IPS-NIHi7 (cell line): Measurements from ENCODE around the gene SERPINB10.
A peak's percentile ranks its signal among the peaks of the same experiment; 100 is the strongest.
"Not testable (repeated sequence)": the region's sequence is repeated elsewhere in the genome, so short reads cannot be mapped to it uniquely, and the experiment has no call there.

ENCODE experiments used
- DNase-seq: peaks from one replicate; pipeline ENCODE4 v3.0.0; 2012; ENCODE audit warnings: mixed read lengths; ENCODE audit errors: extremely low spot score

SERPINB10 gene

DNA sequence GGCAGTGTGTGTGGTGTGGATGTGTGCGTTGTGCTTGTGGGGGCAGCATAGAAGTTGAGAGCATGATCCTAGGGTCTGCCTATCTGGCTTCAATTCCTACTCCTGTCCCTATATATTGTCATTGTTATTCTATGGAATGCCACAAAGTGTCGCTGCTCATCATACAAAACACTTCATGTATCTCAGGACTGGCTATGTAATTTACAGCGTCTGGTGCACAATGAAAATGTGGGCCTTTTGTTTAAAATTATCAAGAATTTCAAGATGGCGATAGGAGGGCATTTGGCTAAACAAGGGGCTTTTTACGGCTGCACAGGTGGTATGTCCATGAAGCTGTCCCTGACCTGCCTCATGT lies 16.8 kb upstream of the SERPINB10 start:
- DNase-seq, result no peak

DNA sequence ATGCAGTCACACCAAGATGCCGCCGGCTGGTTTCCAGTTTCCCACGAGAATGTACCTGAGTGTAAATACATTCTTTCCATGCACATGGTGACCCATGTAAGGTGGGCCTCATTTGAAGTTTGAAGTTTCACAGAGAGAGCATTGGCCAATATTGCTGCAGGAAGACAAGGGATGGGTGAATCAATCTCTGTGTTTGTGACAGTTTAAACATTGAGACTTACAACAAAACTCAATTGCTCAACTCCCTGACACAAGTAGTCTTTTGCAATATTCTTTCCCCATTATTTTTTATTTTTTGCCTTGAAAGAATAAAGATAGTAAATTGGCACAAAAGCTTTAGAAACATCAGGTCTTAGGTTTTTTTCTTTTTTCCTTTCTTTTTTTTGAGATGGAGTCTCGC lies 15.2 kb upstream of the SERPINB10 start:
- no peak for DNase-seq

DNA sequence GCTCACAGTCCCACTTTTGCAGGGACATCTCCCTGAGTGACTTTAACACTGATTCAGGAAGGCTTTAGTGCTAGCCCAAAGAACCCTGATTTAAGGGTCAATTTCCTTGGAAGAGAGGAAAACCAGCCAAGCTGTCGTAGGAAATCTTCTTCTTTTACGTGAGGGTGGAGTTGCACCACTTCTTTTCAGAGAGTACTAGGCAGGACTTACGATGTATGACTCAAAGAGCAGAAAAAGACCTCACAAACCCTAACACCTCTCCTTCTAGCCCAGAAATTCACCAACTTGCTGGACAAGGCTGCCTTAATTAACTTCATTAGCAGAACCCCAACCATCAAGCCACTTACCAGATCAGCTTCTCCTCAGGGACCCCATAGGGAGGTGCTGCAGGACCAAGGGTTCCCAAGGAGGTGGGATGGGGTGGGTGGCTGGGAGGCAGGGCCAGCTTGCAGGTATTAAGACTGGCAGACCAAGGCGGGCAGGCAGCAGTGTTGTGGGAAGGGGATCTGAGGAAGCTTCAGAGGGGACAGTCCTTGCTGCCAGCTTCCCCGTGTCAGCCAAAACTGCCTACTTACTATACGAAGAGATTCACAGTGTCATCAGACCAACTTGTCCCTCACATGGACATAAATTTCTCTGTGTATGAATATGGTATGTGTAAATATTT lies 13.5 kb upstream of the SERPINB10 start:
- DNase-seq, result no peak

DNA sequence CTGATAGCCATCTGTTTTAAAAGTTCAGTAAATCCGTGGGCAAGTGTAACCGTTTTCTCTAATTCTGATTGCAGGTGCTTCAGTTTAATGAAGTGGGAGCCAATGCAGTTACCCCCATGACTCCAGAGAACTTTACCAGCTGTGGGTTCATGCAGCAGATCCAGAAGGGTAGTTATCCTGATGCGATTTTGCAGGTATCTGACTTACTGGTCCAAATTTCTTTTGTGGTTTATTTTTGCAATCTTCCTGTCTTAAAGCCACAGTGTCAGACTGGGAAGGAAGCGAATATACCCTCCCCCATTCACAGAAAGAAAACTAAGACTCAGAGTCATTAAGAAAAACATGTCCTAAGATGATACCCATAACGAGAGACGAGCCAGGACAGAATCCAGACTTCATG lies 12.6 kb upstream of the SERPINB10 start:
- DNase-seq, result no peak

DNA sequence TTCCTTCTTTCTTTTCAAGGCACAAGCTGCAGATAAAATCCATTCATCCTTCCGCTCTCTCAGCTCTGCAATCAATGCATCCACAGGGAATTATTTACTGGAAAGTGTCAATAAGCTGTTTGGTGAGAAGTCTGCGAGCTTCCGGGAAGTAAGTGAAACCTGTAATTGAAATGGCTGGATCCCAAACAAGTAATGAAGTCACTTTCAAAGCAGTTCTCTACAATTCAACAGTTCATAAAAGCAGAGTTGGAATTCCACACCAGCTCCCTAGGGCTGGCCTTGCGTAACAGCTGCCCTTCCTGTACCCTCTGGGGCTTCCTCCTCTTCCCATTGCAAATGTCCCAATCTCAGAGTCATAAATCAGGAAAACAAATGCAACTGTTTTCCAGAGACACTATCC lies 10.7 kb upstream of the SERPINB10 start:
- DNase-seq, result no peak

DNA sequence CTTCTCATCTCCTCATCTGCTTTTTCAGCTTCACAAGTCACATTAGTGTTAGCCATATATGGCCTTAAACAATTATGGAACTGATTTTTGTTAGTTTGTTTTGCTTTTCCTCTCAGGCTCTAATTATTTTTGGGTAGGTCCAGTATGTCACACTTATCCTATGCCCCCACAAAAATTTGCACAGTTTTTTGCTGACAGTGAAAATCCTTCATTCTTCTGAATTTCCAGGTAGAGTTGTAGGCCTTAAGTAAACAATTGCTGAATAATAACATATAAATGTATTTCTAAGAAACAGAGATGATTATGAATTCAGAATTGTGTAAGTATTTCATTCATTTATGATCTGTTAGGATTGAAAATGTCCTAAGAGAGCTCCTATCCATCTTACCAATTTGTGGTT lies 8.6 kb upstream of the SERPINB10 start:
- no peak for DNase-seq

DNA sequence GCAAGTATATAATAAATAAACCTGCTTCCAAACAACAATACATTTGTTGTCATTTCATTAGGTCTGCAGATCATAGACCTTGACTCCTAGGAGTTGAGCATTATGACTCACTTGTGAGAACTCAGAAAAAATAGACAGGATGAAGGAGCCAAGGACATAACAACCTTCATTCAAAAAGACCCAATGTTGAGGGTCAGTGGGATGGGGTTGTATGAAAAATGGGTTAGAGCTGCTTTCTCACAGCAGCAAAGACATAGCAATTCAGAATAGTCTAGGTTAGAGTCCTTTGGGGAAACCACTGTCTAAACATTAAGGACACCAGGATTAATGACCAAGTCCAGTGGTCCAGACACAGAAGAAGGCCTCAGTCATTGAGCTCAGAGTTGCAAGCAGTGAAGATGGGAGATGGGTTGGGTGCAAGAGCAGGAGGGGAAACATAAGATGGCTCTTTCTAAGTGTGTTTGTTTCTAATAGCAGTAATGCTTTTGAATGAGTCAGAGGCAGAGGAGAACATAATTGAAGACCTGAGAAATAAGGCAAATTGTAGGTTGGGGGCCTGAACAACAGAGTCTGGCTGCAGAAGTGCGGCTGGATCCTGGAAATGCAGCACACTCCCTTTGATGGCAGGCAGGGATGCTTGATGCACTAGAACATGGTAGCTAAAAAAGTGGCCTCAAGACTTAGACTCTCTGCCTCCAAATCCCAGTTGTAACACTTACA lies 3.7 kb upstream of the SERPINB10 start:
- DNase-seq, result no peak

DNA sequence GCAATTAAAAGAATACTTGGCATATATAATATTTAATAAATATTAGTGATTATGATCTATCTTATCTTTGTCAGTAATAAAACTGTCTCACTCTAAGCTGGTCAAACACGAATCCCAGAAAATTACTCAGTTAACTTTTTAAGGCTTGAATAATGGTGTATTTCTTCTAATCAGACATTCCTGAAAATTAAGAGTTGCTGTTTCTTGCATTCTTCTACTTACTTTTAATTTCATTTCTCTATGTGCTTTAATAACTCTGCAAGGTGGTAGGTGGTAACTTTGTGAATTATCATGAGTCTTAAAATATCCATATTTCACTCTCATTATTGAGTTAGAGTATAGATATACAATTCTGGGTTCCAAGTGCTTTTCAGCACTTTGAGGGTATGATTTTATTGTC lies 3.1 kb upstream of the SERPINB10 start:
- DNase-seq, result no peak

DNA sequence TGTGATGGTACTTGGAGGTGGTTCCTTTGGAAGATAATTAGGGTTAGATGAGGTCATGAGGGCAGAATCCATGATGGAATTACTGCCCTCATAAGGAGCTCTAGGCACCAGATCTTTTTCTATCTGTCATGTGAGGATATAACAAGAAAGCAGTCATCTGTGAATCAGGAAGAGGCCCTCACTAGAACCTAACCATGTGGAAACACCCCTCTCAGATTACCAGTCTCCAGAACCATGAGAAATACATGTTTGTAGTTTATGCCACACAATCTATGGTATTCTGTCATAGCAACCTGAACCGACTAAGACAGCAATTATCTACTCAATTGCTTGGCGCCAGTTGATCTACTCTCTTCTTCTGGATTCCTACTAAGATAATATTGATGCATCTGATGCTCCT lies 2.4 kb upstream of the SERPINB10 start:
- DNase-seq, result no peak

DNA sequence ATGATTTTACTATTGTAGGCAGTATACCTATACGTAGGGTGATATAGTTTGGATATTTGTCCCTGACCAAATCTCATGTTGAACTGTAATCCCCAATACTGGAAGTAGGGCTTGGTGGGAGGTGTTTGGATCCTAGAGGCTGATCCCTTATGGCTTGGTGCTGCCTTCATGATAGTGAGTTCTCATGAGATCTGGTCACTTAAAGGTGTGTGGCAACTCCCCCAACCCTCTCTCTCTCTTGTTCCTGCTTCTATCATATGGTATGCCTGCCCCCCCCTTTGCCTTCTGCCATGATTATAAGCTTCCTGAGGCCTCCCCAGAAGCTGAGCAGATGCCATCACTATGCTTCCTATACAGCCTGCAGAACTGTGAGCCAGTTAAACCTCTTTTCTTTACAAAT lies 1.7 kb upstream of the SERPINB10 start:
- DNase-seq, result no peak

DNA sequence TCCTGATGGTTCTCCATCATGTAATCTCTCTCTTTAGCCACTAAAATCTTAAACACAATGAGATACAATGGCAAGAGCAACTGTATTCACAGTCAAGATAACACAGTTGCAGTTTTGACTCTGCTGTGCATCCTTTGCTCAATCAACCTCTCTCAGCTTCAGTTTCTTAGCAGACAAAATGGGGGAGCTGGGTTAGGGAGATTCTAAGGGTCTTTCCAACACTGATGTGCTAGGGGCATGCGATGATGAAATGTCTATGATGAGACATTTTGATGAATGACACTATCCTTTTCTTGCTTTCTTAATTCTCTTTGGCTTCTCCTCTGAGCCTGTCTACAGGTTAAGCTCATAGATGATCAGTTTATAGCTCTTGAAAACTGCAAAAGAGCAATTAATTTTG lies 1.1 kb downstream of the SERPINB10 start:
- no peak for DNase-seq

DNA sequence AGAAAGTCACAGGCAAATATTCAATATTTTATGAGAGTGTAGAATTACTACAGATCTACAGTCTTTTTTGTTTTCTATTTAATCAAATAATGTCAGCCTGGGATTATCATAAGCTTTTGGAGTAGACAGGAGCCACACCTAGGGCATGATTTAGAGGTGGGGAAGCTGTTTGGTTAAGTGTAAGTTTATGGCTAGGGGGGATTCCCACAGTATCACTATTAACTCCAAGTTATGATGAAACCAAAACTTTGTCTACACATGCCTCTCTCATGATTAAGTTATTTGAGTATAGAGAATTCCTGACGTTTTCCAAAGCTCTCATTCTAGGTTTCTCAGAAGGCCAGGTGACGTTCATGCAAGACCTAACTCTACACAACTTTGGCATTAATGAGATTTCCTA lies 2.1 kb downstream of the SERPINB10 start:
- DNase-seq, result no peak

DNA sequence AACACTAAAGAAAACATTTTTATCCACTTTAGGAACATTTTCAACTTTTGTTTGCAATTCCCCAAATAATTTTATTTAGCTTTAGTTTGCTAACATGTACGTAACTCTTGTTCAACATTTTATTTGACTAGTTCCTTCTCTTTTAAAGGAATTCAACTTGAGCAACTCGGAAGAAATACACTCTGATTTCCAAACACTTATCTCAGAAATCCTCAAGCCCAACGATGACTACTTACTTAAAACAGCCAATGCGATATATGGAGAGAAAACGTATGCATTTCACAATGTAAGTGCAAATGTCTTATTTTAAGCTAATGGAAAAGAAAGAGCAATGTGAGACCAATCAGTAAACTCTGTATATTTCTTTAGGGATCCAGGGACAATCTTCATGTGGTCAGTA lies 10.1 kb downstream of the SERPINB10 start:
- no peak for DNase-seq

DNA sequence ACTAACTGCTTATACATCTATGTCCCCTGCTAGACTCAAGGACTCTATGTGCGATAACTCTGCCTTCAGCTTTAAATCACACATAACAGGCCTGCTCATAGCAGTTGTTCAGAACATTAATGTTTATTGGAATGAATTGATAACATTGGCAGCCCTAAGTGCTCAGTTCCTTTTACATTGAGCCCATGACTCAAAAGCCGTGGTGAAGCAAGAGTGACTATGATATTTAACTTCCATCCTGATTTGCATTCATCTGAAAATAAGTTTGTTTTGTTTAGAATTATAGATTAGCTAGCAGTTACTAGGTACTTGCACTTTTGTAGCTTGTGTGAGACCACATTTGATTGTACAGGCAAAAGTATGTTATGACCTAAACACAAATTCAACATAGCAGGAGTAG lies 14.3 kb downstream of the SERPINB10 start:
- no peak for DNase-seq

DNA sequence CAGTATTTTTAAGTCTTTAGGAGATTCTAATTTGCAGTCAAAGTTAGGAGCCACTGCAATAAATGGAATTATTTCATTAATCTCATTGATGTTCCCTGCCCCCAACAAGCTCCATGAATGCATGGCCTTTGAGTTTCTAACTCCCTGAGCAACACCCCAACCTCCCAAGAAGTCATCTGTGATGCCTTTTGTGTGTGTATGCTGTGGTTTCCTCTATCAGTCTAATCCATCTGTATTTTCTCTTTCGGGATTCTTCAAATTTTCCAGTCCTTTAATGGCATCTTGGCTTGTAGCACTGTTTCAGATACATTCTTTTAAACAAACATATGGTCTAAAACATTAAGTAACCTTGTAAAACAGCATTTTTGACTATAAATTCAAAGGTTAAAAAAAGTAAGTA lies 16.8 kb downstream of the SERPINB10 start:
- DNase-seq, result no peak

DNA sequence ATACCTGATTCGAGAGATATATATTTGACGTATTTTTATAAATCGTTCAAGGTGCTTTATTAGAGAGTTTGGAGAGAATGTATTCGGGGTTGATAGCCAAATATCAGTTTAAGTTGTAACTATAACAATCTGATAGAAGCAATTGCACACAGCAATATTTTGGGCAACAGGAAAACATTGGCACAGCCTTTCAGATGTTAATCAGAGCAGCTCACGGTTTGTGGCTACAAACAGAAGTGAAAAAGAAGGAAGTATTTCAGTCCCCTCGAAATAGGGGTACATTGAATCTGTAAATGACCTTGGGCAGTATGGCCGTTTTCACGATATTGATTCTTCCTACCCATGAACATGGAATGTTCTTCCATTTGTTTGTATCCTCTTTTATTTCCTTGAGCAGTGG lies 20.6 kb downstream of the SERPINB10 start:
- no peak for DNase-seq

DNA sequence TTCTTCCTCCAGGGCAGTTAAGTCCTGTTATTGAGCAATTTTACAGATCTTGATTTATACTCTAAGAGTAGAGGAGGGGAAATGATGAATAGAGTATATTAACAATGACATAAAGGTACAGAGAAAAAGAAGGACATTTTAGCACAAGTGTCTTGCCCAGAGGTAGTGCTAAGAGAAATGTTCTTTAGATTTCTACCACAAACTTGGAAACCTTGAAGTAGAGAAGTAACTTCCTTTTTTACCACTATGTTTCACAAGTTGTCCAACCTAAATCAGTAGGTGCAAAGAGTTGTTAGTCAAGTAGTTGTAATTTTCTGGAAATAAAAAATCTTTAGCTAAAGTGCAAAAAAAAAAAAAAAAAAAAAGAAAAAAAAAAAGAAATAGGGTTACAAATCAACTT lies 21.6 kb downstream of the SERPINB10 start:
- DNase-seq, result not testable (repeated sequence)

DNA sequence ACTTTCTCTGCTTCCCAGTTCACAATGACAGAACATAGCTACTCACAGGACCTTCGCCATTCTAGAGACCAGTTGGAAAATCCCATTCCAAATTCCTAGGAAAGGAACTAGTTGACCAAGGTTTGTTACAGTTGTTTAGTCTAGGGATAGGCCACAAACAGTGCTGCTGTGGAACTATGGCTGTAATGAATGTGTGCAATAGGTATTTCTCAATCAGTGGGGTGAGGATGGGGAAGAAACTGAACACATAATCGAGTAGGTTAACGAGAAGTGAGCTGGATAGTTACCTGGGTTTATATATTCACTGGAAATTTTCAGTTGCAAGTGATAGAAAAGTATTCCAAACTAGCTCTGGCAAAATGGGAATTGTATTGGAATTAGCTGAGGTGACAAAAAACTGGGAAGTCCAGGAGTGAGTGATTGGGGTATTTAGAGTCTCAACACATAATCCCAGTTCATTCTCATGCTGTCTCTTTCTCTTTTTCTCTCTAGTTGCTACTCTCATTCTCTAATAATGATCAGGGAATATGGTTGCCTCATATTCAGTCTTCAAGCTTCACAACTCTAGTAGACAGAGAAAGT lies 23.1 kb downstream of the SERPINB10 start:
- no peak for DNase-seq

DNA sequence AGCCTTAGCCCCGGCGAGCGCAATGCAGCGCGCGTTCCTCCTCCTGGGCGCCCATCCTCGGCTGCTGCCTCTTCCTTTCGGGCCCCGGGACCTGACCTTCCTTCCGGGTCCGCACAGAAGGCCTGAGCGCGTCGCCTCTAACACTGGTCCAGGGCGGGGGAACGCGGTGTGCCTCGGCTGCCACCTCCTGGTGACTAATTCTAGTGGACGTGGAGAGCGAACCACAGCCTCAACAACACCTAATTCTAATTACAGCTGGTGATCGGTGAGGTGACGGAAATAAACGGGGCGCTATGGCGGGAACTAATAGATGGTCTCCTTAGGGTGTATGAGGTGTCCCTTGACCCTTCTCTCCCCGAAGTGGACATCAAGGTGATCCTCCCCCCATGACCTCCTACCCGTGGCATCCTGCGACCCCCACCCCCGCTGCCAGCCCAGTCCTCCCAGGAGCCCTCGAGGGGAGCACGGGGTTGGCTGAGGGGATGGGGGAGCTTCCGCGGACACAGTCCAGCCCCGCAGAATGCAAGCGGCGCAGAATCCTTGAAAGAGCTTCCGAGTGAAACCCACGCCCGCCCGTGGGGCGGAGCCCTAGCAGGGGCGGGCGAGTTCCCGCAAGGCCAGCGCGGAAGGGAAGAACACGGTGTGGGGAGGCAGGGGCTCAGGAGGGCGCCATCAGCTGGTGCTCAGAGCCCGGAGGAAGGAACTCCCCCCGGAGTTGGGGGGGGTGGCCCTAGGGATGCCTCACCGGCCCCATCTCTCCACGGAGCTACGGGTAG lies 28.6 kb downstream of the SERPINB10 start:
- peak; percentile 91 for DNase-seq

DNA sequence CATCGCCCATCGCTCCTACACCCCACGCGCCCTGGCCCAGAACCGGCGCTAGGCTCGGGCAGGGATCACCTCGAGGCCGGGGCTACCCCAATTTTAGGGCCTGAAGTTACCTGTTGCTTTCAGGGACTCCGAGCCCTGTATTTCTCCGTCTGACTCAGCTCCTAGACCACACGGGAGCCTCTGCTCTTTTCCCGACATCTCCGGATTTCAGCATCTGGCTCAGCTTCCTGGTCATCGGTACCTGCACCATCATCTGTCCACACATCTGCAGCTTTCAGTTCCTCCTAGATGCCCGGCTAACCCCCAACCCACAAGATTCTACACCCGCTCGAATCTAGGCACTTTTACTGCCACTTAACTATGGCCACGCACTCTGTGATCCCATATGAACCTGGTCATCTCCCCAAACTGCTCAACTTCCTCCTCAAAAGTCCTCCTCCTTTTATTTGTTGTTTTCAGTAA lies 29.2 kb downstream of the SERPINB10 start:
- peak; percentile 13 for DNase-seq

DNA sequence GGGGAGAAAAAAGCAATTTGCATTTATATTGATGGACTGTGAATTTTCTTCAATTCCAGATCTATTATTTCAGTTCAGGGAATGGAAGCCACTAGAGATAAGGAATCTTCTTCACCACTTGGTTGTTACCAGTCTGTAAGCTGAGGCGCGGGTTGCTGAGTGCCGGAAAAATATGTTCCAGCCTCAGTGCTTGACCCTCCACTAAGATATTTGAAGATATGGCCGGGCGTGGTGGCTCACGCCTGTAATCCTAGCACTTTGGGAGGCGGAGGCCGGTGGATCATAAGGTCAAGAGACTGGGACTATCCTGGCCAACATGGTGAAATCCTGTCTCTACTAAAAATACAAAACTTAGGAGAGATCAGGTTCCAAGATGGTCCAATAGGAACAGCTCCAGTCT lies 32.2 kb downstream of the SERPINB10 start:
- no peak for DNase-seq

DNA sequence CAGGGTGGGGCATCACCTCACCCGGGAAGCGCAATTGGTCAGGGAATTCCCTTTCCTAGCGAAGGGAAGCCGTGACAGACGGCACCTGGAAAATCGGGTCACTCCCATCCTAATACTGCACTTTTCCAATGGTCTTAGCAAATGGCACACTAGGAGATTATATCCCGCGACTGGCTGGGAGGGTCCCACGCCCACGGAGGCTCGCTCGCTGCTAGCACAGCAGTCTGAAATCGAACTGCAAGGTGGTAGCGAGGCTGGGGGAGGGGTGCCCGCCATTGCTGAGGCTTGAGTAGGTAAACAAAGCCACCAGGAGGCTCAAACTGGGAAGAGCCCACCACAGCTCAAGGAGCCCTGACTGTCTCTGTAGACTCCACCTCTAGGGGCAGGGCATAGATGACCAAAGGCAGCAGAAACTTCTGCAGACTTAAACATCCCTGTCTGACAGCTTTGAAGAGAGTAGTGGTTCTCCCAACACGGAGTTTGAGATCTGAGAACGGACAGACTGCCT lies 32.8 kb downstream of the SERPINB10 start:
- DNase-seq, result not testable (repeated sequence)
